GM23338 (cell line): ENCODE measurements around the gene FTH1. TPM values are rescaled to one million over a fixed set of nuclear protein-coding genes. Genes with fewer than 3 reads are reported as not detected.

ENCODE experiments used
- ATAC-seq: fragments of 200-7000 bp; cut with Tn5 transposase; 3 replicates; pipeline ENCODE4 v1.9.1; 2020
- DNase-seq: peaks from one replicate; pipeline ENCODE4 v3.0.0-alpha.2; 2015; ENCODE audit warnings: low spot score
- H2AFZ ChIP-seq: fragments of 200-600 bp; sonication (generic); 2 replicates; pipeline ENCODE4 v1.8.0; 2016; ENCODE audit warnings: antibody characterized with exemption, mild to moderate bottlenecking, moderate library complexity
- H3F3A ChIP-seq: fragments of 200-600 bp; sonication (generic); replicated peaks from 2 replicates; pipeline ENCODE4 v1.8.0; 2017; ENCODE audit warnings: antibody characterized with exemption, mixed run types, low read depth
- H3K27ac ChIP-seq: fragments of 200-600 bp; sonication (generic); 2 replicates; pipeline ENCODE4 v1.6.1; 2016; ENCODE audit warnings: low read depth
- H3K27me3 ChIP-seq: fragments of 200-600 bp; sonication (generic); 2 replicates; pipeline ENCODE4 v1.8.0; 2016; ENCODE audit warnings: mild to moderate bottlenecking, mixed run types, moderate library complexity; ENCODE audit not compliant: insufficient read depth
- H3K36me3 ChIP-seq: fragments of 200-600 bp; sonication (generic); 2 replicates; pipeline ENCODE4 v1.8.0; 2016; ENCODE audit warnings: mild to moderate bottlenecking; ENCODE audit not compliant: insufficient read depth
- H3K4me1 ChIP-seq: fragments of 200-600 bp; sonication (generic); 2 replicates; pipeline ENCODE4 v1.8.0; 2016; ENCODE audit warnings: mild to moderate bottlenecking, moderate library complexity; ENCODE audit not compliant: insufficient read depth
- H3K4me2 ChIP-seq: fragments of 200-600 bp; sonication (generic); 2 replicates; pipeline ENCODE4 v1.7.1; 2017; ENCODE audit warnings: mixed run types
- H3K4me3 ChIP-seq: fragments of 200-600 bp; sonication (generic); 2 replicates; pipeline ENCODE4 v1.6.1; 2016; ENCODE audit warnings: mixed run types
- H3K79me2 ChIP-seq: fragments of 200-600 bp; sonication (generic); replicated peaks from 2 replicates; pipeline ENCODE4 v1.8.0; 2017; ENCODE audit warnings: mild to moderate bottlenecking; ENCODE audit not compliant: insufficient read depth
- H3K9me2 ChIP-seq: fragments of 200-600 bp; sonication (generic); 2 replicates; pipeline ENCODE4 v1.8.0; 2017; ENCODE audit not compliant: insufficient read depth
- H4K20me1 ChIP-seq: fragments of 200-600 bp; sonication (generic); replicated peaks from 2 replicates; pipeline ENCODE4 v1.8.0; 2017; ENCODE audit warnings: mild to moderate bottlenecking; ENCODE audit not compliant: insufficient read depth
- H3K27ac Mint-ChIP-seq: 2 replicates; pipeline ENCODE4 v1.8.0; 2020; ENCODE audit warnings: inconsistent platforms, mild to moderate bottlenecking, moderate library complexity, mixed read lengths
- H3K27me3 Mint-ChIP-seq: 3 replicates; pipeline ENCODE4 v1.8.0; 2022; ENCODE audit warnings: low read depth, mild to moderate bottlenecking, moderate library complexity, mixed read lengths, inconsistent platforms; ENCODE audit not compliant: insufficient read depth, poor library complexity
- H3K36me3 Mint-ChIP-seq: 3 replicates; pipeline ENCODE4 v1.8.0; 2021; ENCODE audit warnings: low read depth, mild to moderate bottlenecking, inconsistent platforms, moderate library complexity, mixed read lengths
- H3K4me1 Mint-ChIP-seq: 3 replicates; pipeline ENCODE4 v1.8.0; 2020; ENCODE audit warnings: mild to moderate bottlenecking, inconsistent platforms, mixed read lengths
- H3K4me3 Mint-ChIP-seq: 3 replicates; pipeline ENCODE4 v1.8.0; 2021; ENCODE audit warnings: moderate library complexity, mild to moderate bottlenecking, inconsistent platforms, mixed read lengths
- H3K9me3 Mint-ChIP-seq: 3 replicates; pipeline ENCODE4 v1.8.0; 2020; ENCODE audit warnings: moderate library complexity, mild to moderate bottlenecking, inconsistent platforms, mixed read lengths
- CREB1 ChIP-seq: fragments of 250-450 bp; sonication (Bioruptor Pico); IDR thresholded peaks from 2 replicates; pipeline ENCODE4 v1.5.0; 2020; ENCODE audit warnings: low read depth, mild to moderate bottlenecking, moderate library complexity
- EZH2 ChIP-seq: fragments of 200-600 bp; sonication (generic); IDR thresholded peaks from one replicate; pipeline ENCODE4 v1.8.0; 2017; ENCODE audit warnings: antibody characterized with exemption, mild to moderate bottlenecking, low read depth; ENCODE audit not compliant: unreplicated experiment
- EZH2phosphoT487 ChIP-seq: fragments of 200-600 bp; sonication (generic); IDR thresholded peaks from one replicate; pipeline ENCODE4 v1.8.1; 2018; ENCODE audit warnings: antibody characterized with exemption; ENCODE audit not compliant: unreplicated experiment
- JUNB ChIP-seq: IDR thresholded peaks from one replicate; pipeline ENCODE4 v1.6.1; 2016; ENCODE audit warnings: antibody characterized with exemption; ENCODE audit not compliant: unreplicated experiment
- NANOG ChIP-seq: IDR thresholded peaks from 2 replicates; pipeline ENCODE4 v1.6.1; 2016; ENCODE audit warnings: antibody characterized with exemption, borderline replicate concordance
- POLR2AphosphoS5 ChIP-seq: IDR thresholded peaks from 2 replicates; pipeline ENCODE4 v1.6.1; 2016; ENCODE audit warnings: antibody characterized with exemption, low read depth
- STAT1 ChIP-seq: IDR thresholded peaks from one replicate; pipeline ENCODE4 v1.6.1; 2016; ENCODE audit warnings: antibody characterized with exemption; ENCODE audit not compliant: unreplicated experiment
- ZNF114 ChIP-seq: fragments of 250-450 bp; sonication (Bioruptor Pico); IDR thresholded peaks from 2 replicates; pipeline ENCODE4 v1.5.0; 2020; ENCODE audit warnings: mild to moderate bottlenecking, moderate library complexity
- ZNF331 ChIP-seq: fragments of 250-450 bp; sonication (Bioruptor Pico); IDR thresholded peaks from 2 replicates; pipeline ENCODE4 v1.5.0; 2020; ENCODE audit warnings: low read depth, mild to moderate bottlenecking, moderate library complexity
- polyA plus RNA-seq: library from polyadenylated mRNA; unstranded; fragments of >200 nt; fragmentation: Nextera tagmentation; extraction: Ambion mirVana; gene quantifications from 2 replicates; pipeline ENCODE4 v1.2.1, GENCODE V29; 2016
- total RNA-seq: library from RNA; depleted of rRNA; stranded (reverse); fragments of >200 nt; shearing (Covaris generic); gene quantifications from 2 replicates; pipeline ENCODE4 v1.2.3, GENCODE V29; 2014
- TF ChIP-seq, protein P1 (sequence below): IDR thresholded peaks from 2 replicates; pipeline ENCODE4 v1.6.1; 2016; ENCODE audit warnings: antibody characterized with exemption
- TF ChIP-seq, protein P2 (sequence below): fragments of 250-450 bp; sonication (Bioruptor Pico); IDR thresholded peaks from 2 replicates; pipeline ENCODE4 v1.5.0; 2020; ENCODE audit warnings: mild to moderate bottlenecking, moderate library complexity
- TF ChIP-seq, protein P3 (sequence below): IDR thresholded peaks from one replicate; pipeline ENCODE4 v1.6.1; 2018; ENCODE audit warnings: antibody characterized with exemption; ENCODE audit not compliant: unreplicated experiment
- TF ChIP-seq, protein P4 (sequence below), 2 experiments: fragments of 200-600 bp in 1 of 2; sonication (generic) in 1 of 2; conservative IDR thresholded peaks; 2 replicates each; pipeline versions ENCODE4 v1.5.1 to v1.6.1; 2016 to 2017; ENCODE audit warnings: antibody characterized with exemption in 2 of 2, low read depth in 2 of 2, mild to moderate bottlenecking in 2 of 2, moderate library complexity in 1 of 2

The FTH1 gene
- total and polyA plus RNA-seq, 2 experiments from 2014 or later = 718 to 2,750 TPM

DNA sequence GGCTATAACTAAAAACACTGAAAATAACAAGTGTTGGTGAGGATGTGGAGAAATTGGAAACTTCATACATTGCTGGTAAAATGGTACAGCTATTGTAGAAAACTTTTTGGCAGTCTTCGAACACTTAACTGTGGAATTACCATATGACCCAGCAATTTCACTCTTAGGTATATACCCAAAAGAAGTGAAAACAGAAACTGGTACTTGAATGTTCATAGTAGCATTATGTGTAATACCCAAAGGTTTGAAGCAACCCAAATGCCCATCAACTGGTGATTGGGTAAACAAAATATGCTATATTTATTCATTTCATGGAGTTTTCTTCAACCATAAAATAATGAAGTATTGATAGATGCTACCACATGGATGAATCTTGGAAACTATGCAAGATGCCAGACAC lies 40.8 kb upstream of the FTH1 start:
- no peak overlapping the region for H2AFZ ChIP-seq
- TF ChIP-seq NANOG (no peak), EZH2phosphoT487 (no peak), ZNF331 (CRISPR knock-in tag) (no peak), ZNF114 (CRISPR knock-in tag) (no peak), POLR2AphosphoS5 (no peak), CREB1 (CRISPR knock-in tag) (no peak), EZH2 (no peak), JUNB (no peak), STAT1 (no peak)
- TF ChIP-seq, protein P1, sequence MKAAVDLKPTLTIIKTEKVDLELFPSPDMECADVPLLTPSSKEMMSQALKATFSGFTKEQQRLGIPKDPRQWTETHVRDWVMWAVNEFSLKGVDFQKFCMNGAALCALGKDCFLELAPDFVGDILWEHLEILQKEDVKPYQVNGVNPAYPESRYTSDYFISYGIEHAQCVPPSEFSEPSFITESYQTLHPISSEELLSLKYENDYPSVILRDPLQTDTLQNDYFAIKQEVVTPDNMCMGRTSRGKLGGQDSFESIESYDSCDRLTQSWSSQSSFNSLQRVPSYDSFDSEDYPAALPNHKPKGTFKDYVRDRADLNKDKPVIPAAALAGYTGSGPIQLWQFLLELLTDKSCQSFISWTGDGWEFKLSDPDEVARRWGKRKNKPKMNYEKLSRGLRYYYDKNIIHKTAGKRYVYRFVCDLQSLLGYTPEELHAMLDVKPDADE = no peak
- TF ChIP-seq, protein P2, sequence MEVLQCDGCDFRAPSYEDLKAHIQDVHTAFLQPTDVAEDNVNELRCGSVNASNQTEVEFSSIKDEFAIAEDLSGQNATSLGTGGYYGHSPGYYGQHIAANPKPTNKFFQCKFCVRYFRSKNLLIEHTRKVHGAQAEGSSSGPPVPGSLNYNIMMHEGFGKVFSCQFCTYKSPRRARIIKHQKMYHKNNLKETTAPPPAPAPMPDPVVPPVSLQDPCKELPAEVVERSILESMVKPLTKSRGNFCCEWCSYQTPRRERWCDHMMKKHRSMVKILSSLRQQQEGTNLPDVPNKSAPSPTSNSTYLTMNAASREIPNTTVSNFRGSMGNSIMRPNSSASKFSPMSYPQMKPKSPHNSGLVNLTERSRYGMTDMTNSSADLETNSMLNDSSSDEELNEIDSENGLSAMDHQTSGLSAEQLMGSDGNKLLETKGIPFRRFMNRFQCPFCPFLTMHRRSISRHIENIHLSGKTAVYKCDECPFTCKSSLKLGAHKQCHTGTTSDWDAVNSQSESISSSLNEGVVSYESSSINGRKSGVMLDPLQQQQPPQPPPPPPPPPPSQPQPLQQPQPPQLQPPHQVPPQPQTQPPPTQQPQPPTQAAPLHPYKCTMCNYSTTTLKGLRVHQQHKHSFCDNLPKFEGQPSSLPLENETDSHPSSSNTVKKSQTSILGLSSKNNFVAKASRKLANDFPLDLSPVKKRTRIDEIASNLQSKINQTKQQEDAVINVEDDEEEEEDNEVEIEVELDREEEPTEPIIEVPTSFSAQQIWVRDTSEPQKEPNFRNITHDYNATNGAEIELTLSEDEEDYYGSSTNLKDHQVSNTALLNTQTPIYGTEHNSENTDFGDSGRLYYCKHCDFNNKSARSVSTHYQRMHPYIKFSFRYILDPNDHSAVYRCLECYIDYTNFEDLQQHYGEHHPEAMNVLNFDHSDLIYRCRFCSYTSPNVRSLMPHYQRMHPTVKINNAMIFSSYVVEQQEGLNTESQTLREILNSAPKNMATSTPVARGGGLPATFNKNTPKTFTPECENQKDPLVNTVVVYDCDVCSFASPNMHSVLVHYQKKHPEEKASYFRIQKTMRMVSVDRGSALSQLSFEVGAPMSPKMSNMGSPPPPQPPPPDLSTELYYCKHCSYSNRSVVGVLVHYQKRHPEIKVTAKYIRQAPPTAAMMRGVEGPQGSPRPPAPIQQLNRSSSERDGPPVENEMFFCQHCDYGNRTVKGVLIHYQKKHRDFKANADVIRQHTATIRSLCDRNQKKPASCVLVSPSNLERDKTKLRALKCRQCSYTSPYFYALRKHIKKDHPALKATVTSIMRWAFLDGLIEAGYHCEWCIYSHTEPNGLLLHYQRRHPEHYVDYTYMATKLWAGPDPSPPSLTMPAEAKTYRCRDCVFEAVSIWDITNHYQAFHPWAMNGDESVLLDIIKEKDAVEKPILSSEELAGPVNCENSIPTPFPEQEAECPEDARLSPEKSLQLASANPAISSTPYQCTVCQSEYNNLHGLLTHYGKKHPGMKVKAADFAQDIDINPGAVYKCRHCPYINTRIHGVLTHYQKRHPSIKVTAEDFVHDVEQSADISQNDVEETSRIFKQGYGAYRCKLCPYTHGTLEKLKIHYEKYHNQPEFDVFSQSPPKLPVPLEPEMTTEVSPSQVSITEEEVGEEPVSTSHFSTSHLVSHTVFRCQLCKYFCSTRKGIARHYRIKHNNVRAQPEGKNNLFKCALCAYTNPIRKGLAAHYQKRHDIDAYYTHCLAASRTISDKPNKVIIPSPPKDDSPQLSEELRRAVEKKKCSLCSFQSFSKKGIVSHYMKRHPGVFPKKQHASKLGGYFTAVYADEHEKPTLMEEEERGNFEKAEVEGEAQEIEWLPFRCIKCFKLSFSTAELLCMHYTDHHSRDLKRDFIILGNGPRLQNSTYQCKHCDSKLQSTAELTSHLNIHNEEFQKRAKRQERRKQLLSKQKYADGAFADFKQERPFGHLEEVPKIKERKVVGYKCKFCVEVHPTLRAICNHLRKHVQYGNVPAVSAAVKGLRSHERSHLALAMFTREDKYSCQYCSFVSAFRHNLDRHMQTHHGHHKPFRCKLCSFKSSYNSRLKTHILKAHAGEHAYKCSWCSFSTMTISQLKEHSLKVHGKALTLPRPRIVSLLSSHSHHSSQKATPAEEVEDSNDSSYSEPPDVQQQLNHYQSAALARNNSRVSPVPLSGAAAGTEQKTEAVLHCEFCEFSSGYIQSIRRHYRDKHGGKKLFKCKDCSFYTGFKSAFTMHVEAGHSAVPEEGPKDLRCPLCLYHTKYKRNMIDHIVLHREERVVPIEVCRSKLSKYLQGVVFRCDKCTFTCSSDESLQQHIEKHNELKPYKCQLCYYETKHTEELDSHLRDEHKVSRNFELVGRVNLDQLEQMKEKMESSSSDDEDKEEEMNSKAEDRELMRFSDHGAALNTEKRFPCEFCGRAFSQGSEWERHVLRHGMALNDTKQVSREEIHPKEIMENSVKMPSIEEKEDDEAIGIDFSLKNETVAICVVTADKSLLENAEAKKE (CRISPR knock-in tag) = no peak
- TF ChIP-seq, protein P3, sequence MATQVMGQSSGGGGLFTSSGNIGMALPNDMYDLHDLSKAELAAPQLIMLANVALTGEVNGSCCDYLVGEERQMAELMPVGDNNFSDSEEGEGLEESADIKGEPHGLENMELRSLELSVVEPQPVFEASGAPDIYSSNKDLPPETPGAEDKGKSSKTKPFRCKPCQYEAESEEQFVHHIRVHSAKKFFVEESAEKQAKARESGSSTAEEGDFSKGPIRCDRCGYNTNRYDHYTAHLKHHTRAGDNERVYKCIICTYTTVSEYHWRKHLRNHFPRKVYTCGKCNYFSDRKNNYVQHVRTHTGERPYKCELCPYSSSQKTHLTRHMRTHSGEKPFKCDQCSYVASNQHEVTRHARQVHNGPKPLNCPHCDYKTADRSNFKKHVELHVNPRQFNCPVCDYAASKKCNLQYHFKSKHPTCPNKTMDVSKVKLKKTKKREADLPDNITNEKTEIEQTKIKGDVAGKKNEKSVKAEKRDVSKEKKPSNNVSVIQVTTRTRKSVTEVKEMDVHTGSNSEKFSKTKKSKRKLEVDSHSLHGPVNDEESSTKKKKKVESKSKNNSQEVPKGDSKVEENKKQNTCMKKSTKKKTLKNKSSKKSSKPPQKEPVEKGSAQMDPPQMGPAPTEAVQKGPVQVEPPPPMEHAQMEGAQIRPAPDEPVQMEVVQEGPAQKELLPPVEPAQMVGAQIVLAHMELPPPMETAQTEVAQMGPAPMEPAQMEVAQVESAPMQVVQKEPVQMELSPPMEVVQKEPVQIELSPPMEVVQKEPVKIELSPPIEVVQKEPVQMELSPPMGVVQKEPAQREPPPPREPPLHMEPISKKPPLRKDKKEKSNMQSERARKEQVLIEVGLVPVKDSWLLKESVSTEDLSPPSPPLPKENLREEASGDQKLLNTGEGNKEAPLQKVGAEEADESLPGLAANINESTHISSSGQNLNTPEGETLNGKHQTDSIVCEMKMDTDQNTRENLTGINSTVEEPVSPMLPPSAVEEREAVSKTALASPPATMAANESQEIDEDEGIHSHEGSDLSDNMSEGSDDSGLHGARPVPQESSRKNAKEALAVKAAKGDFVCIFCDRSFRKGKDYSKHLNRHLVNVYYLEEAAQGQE = no peak
- TF ChIP-seq, protein P4, sequence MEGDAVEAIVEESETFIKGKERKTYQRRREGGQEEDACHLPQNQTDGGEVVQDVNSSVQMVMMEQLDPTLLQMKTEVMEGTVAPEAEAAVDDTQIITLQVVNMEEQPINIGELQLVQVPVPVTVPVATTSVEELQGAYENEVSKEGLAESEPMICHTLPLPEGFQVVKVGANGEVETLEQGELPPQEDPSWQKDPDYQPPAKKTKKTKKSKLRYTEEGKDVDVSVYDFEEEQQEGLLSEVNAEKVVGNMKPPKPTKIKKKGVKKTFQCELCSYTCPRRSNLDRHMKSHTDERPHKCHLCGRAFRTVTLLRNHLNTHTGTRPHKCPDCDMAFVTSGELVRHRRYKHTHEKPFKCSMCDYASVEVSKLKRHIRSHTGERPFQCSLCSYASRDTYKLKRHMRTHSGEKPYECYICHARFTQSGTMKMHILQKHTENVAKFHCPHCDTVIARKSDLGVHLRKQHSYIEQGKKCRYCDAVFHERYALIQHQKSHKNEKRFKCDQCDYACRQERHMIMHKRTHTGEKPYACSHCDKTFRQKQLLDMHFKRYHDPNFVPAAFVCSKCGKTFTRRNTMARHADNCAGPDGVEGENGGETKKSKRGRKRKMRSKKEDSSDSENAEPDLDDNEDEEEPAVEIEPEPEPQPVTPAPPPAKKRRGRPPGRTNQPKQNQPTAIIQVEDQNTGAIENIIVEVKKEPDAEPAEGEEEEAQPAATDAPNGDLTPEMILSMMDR (conservative IDR thresholded peaks at IDR 0.05; ENCODE audit: low read depth in 2 of 2) = no peak
- H3K4me1 ChIP-seq = no peaks in the 10 kb centered on the region
- H3K4me3 ChIP-seq = no peak overlapping the region
- Mint-ChIP-seq H3K36me3 (no peaks in the 10 kb centered on the region), H3K9me3 (peaks cover 7% of the 10 kb centered on the region; the same call in 2 of the 3 replicates), H3K27ac (no peak overlapping the region), H3K4me3 (no peak overlapping the region), H3K4me1 (peaks cover 6% of the 10 kb centered on the region; the same call in 2 of the 3 replicates), H3K27me3 (peaks cover 5% of the 10 kb centered on the region)
- no peak overlapping the region for H3K27ac ChIP-seq
- no peaks in the 10 kb centered on the region for H3K27me3 ChIP-seq
- no peak overlapping the region for H3K4me2 ChIP-seq
- H4K20me1 ChIP-seq = no peaks in the 10 kb centered on the region
- H3F3A ChIP-seq = no peaks in the 10 kb centered on the region
- no peak for DNase-seq
- H3K79me2 ChIP-seq = no peaks in the 10 kb centered on the region
- no peaks in the 10 kb centered on the region for H3K9me2 ChIP-seq
- H3K36me3 ChIP-seq = no peaks in the 10 kb centered on the region
- no peak for ATAC-seq
